HG02678 (cell line): ENCODE data around the gene GATAD1.
"Not testable (repeated sequence)": the region's sequence is repeated elsewhere in the genome, so short reads cannot be mapped to it uniquely, and the experiment has no call there.

Experiments
- ATAC-seq: cut with Tn5 transposase; IDR thresholded peaks from one replicate; pipeline ENCODE4 v1.9.1; 2021; ENCODE audit warnings: mild to moderate bottlenecking, moderate library complexity; ENCODE audit not compliant: unreplicated experiment

Gene GATAD1

GRCh38 chr7:92479146-92479545 is 31.9 kb downstream of the GATAD1 start:
- ATAC-seq, result not testable (repeated sequence)

GRCh38 chr7:92483624-92484023 is 36.3 kb downstream of the GATAD1 start:
- not testable (repeated sequence) for ATAC-seq

- not testable (repeated sequence) for ATAC-seq
These were observed 36.9 kb downstream of the GATAD1 start for GRCh38 chr7:92484226-92484625.

- no peak for ATAC-seq
These were observed 38.1 kb downstream of the GATAD1 start for GRCh38 chr7:92485267-92485892.

GRCh38 chr7:92485974-92486373 is 38.7 kb downstream of the GATAD1 start:
- ATAC-seq, result no peak

- ATAC-seq, result no peak
These were observed 40.5 kb downstream of the GATAD1 start for GRCh38 chr7:92487804-92488203.

- ATAC-seq, result no peak
These were observed 42.4 kb downstream of the GATAD1 start for GRCh38 chr7:92489634-92490033.

- no peak for ATAC-seq
These were observed 49.6 kb downstream of the GATAD1 start for GRCh38 chr7:92496876-92497275.

- no peak for ATAC-seq
These were observed 51.3 kb downstream of the GATAD1 start for GRCh38 chr7:92498557-92498956.

GRCh38 chr7:92503767-92504166 is 56.5 kb downstream of the GATAD1 start:
- no peak for ATAC-seq

- no peak for ATAC-seq
These were observed 57.3 kb downstream of the GATAD1 start for GRCh38 chr7:92504563-92504962.

GRCh38 chr7:92506363-92506762 is 59.1 kb downstream of the GATAD1 start:
- no peak for ATAC-seq

- no peak for ATAC-seq
These were observed 61.7 kb downstream of the GATAD1 start for GRCh38 chr7:92508946-92509345.
